ENCODE data around the gene XIAP. TPM values are rescaled to one million over a fixed set of nuclear protein-coding genes. Genes with fewer than 3 reads are reported as not detected.

The XIAP gene
- polyA plus RNA-seq, 3 donors: 2.1 to 10.0 (median 5.8) TPM

GRCh38 chrX:123876844-123877243, 17.0 kb downstream of the XIAP start:
- WGBS (ENCODE audit: insufficient coverage): no CpG with 5 or more reads among the region's 2 CpGs
- peaks cover 0 to 2% (median 0%) of the 10 kb centered on the region in 7 donors for H3K9me3 Mint-ChIP-seq

GRCh38 chrX:123878252-123878721, 18.4 kb downstream of the XIAP start:
- Mint-ChIP-seq H3K36me3 (peaks cover 4 to 7% of the 10 kb centered on the region in 2 donors), H3K4me3 (peak overlapping the region; percentile 16 to 30), H3K27me3 (ENCODE audit: low read depth in 3 of 3) (peaks cover 0 to 3% (median 0%) of the 10 kb centered on the region in 3 donors), H3K27ac (peak overlapping the region; percentile 88 to 93 (median 91)), H3K4me1 (peaks cover 20% of the 10 kb centered on the region), H3K9me3 (peaks cover 0 to 2% (median 0%) of the 10 kb centered on the region in 7 donors)
- intact Hi-C loops (cut with micrococcal nuclease): no loop called here
- H3K36me3 ChIP-seq (replicated peaks in 1 of 2; ENCODE audit: control insufficient read depth in 1 of 2, insufficient read depth in 2 of 2, low read length in 2 of 2): peaks cover 3 to 5% of the 10 kb centered on the region in 2 donors
- H3K79me2 ChIP-seq (ENCODE audit: insufficient read depth, low read length): peaks cover 82% of the 10 kb centered on the region
- no CpG with 5 or more reads among the region's 2 CpGs for WGBS (ENCODE audit: insufficient coverage)
- H3K27ac ChIP-seq (ENCODE audit: low read depth in 1 of 2, low read length in 2 of 2): peak overlapping the region in 1 of 2 donors; percentile 77
- no peaks in the 10 kb centered on the region for H4K20me1 ChIP-seq (ENCODE audit: insufficient read depth, low read length)
- no peak for TF ChIP-seq CTCF (IDR thresholded peaks at IDR 0.05)
- no peaks in the 10 kb centered on the region for H3K27me3 ChIP-seq (ENCODE audit: control insufficient read depth in 2 of 2, insufficient read depth in 2 of 2, low read length in 2 of 2)
- H3K4me1 ChIP-seq (ENCODE audit: control insufficient read depth in 1 of 2, insufficient read depth in 2 of 2, low read length in 2 of 2): peaks cover 21 to 35% of the 10 kb centered on the region in 2 donors
- peak; percentile 39 to 68 (median 65) for DNase-seq
- H3K9me3 ChIP-seq (replicated peaks in 1 of 2; ENCODE audit: control insufficient read depth in 1 of 2, insufficient read depth in 1 of 2, low read length in 2 of 2): no peaks in the 10 kb centered on the region
- H3K9ac ChIP-seq (ENCODE audit: insufficient read depth, low read length, poor library complexity, severe bottlenecking): peak overlapping the region; percentile 10
- H2AFZ ChIP-seq (ENCODE audit: insufficient read depth, low read depth, low read length, poor library complexity, severe bottlenecking): no peak overlapping the region
- H3K4me3 ChIP-seq (replicated peaks in 1 of 3; ENCODE audit: low read depth in 2 of 3, low read length in 3 of 3): peak overlapping the region in 1 of 3 experiments; percentile 60
- H3K4me2 ChIP-seq (replicated peaks; ENCODE audit: extremely low read depth, low read length, poor library complexity, severe bottlenecking): peak overlapping the region; percentile 54

More at GRCh38 chrX:123876844-123877243, 17.0 kb downstream of the XIAP start:
- no peaks in the 10 kb centered on the region for H4K20me1 ChIP-seq (ENCODE audit: insufficient read depth, low read length)
- no peak for TF ChIP-seq CTCF (IDR thresholded peaks at IDR 0.05)
- intact Hi-C loops (cut with micrococcal nuclease): no loop called here
- peaks cover 31 to 46% of the 10 kb centered on the region in 2 donors for H3K4me1 ChIP-seq (ENCODE audit: control insufficient read depth in 1 of 2, insufficient read depth in 2 of 2, low read length in 2 of 2)
- H3K4me3 Mint-ChIP-seq: no peak overlapping the region
- DNase-seq: no peak
- H3K27me3 ChIP-seq (ENCODE audit: control insufficient read depth in 2 of 2, insufficient read depth in 2 of 2, low read length in 2 of 2): no peaks in the 10 kb centered on the region
- H3K27ac Mint-ChIP-seq: peak overlapping the region in 2 of 7 donors; percentile 76 to 93
- peaks cover 0 to 7% (median 0%) of the 10 kb centered on the region in 3 donors for H3K27me3 Mint-ChIP-seq (ENCODE audit: low read depth in 3 of 3)
- peaks cover 3 to 5% of the 10 kb centered on the region in 2 donors for H3K36me3 ChIP-seq (replicated peaks in 1 of 2; ENCODE audit: control insufficient read depth in 1 of 2, insufficient read depth in 2 of 2, low read length in 2 of 2)
- peaks cover 5 to 7% of the 10 kb centered on the region in 2 donors for H3K36me3 Mint-ChIP-seq
- peaks cover 27% of the 10 kb centered on the region for H3K4me1 Mint-ChIP-seq
- no peak overlapping the region for H3K27ac ChIP-seq (ENCODE audit: low read depth in 1 of 2, low read length in 2 of 2)
- no peak overlapping the region for H3K4me3 ChIP-seq (replicated peaks in 1 of 3; ENCODE audit: low read depth in 2 of 3, low read length in 3 of 3)
- H3K4me2 ChIP-seq (replicated peaks; ENCODE audit: extremely low read depth, low read length, poor library complexity, severe bottlenecking): no peak overlapping the region
- no peaks in the 10 kb centered on the region for H3K9me3 ChIP-seq (replicated peaks in 1 of 2; ENCODE audit: control insufficient read depth in 1 of 2, insufficient read depth in 1 of 2, low read length in 2 of 2)
- peaks cover 87% of the 10 kb centered on the region for H3K79me2 ChIP-seq (ENCODE audit: insufficient read depth, low read length)
- H3K9ac ChIP-seq (ENCODE audit: insufficient read depth, low read length, poor library complexity, severe bottlenecking): no peak overlapping the region
- H2AFZ ChIP-seq (ENCODE audit: insufficient read depth, low read depth, low read length, poor library complexity, severe bottlenecking): no peak overlapping the region

Data from CD14-positive monocyte (primary cell).